K562 (cell line): ENCODE results near the gene SPRR2A. TPM values are rescaled to one million over a fixed set of nuclear protein-coding genes. Genes with fewer than 3 reads are reported as not detected.

ENCODE experiments used
- ATAC-seq: fragments of 200-7000 bp; cut with Tn5 transposase; 3 replicates; pipeline ENCODE4 v1.9.1; 2020; ENCODE audit warnings: moderate library complexity
- BruUV-seq: library from RNA; stranded (reverse); fragments of 400-500 nt; replicated peaks from 2 replicates; lab custom pipeline; 2021; lab: Mats Ljungman, UMichigan
- CTCF ChIA-PET: fragments of 300-600 bp; formaldehyde crosslinking; extraction: SDS; loops from one replicate; lab custom pipeline; 2021; ENCODE audit warnings: low intra/inter-chr PET ratio; lab: Yijun Ruan, JAX
- POLR2A ChIA-PET: fragments of 300-600, 350-650 bp; sonication (Branson Sonifier 250); formaldehyde crosslinking; extraction: SDS; loops from one replicate; lab custom pipeline; 2021; ENCODE audit warnings: antibody characterized with exemption, inconsistent platforms; lab: Yijun Ruan, JAX
- DNase-seq, 4 experiments: peaks; one replicate each; pipeline versions ENCODE4 v3.0.0 to v3.0.0-alpha.2; 2011 to 2018; ENCODE audit warnings: low spot score in 3 of 4, mixed read lengths in 3 of 4; ENCODE audit errors: extremely low read depth in 1 of 4
- FAIRE-seq: peaks from 2 replicates; lab custom pipeline; 2011; peaks lifted over from hg19 to GRCh38; lab: Jason Lieb, UNC
- H2AFZ ChIP-seq: 2 replicates; pipeline ENCODE4 v1.6.0; 2011; ENCODE audit warnings: low read depth, low read length, control low read depth, inconsistent platforms
- H3K27ac ChIP-seq: fragments of 200-600 bp; 3 replicates; pipeline ENCODE4 v1.8.0; 2011; ENCODE audit warnings: low read depth, mild to moderate bottlenecking, control low read depth, inconsistent platforms, low read length, moderate library complexity, mixed read lengths; ENCODE audit errors: extremely low read depth
- H3K27me3 ChIP-seq, 2 experiments: fragments of 300-600 bp in 1 of 2; 2 replicates in 1 of 2; 3 replicates in 1 of 2; pipeline versions ENCODE4 v1.6.0 to v1.8.0; 2011; ENCODE audit warnings: inconsistent platforms in 2 of 2, low read length in 2 of 2, mild to moderate bottlenecking in 1 of 2, mixed read lengths in 1 of 2, moderate library complexity in 1 of 2; ENCODE audit not compliant: control insufficient read depth in 2 of 2, insufficient read depth in 2 of 2
- H3K36me3 ChIP-seq: fragments of 300-600 bp; 3 replicates; pipeline ENCODE4 v1.8.0; 2011; ENCODE audit warnings: mild to moderate bottlenecking, low read length, inconsistent platforms; ENCODE audit not compliant: control insufficient read depth, insufficient read depth
- H3K4me1 ChIP-seq, 2 experiments: fragments of 200-600 bp in 1 of 2; replicated peaks in 1 of 2; 2 replicates in 1 of 2; 3 replicates in 1 of 2; pipeline versions ENCODE4 v1.5.1 to v1.8.0; 2011; ENCODE audit warnings: inconsistent platforms in 2 of 2, low read length in 2 of 2, mild to moderate bottlenecking in 1 of 2, mixed read lengths in 1 of 2, moderate library complexity in 1 of 2; ENCODE audit not compliant: control insufficient read depth in 2 of 2, insufficient read depth in 2 of 2
- H3K4me2 ChIP-seq: 2 replicates; pipeline ENCODE4 v1.6.1; 2011; ENCODE audit warnings: low read length, control low read depth, inconsistent platforms, mixed read lengths; ENCODE audit not compliant: insufficient read depth
- H3K4me3 ChIP-seq: fragments of 200-600 bp; sonication (generic), shearing (Covaris generic); 2 replicates; pipeline ENCODE4 v1.5.1; 2016; ENCODE audit warnings: control low read depth, inconsistent platforms
- H3K79me2 ChIP-seq: fragments of 200-600 bp; 3 replicates; pipeline ENCODE4 v1.8.0; 2011; ENCODE audit warnings: low read length, inconsistent platforms; ENCODE audit not compliant: control insufficient read depth, insufficient read depth
- H3K9ac ChIP-seq, 2 experiments: 2 replicates each; pipeline versions ENCODE4 v1.6.0 to v1.6.1; 2011; ENCODE audit warnings: low read depth in 2 of 2, low read length in 2 of 2, control low read depth in 1 of 2, inconsistent platforms in 1 of 2, mild to moderate bottlenecking in 1 of 2, mixed read lengths in 1 of 2; ENCODE audit not compliant: insufficient read depth in 1 of 2
- H3K9me1 ChIP-seq: one replicate; pipeline ENCODE4 v1.6.0; 2011; ENCODE audit warnings: inconsistent platforms, mild to moderate bottlenecking, low read length, moderate library complexity; ENCODE audit not compliant: control insufficient read depth, insufficient read depth
- H3K9me3 ChIP-seq: replicated peaks from 2 replicates; pipeline ENCODE4 v1.5.1; 2011; ENCODE audit warnings: low read depth, low read length, inconsistent platforms; ENCODE audit not compliant: control insufficient read depth, insufficient read depth
- H4K20me1 ChIP-seq: replicated peaks from 2 replicates; pipeline ENCODE4 v1.6.1; 2011; ENCODE audit warnings: low read length, inconsistent platforms, mixed read lengths; ENCODE audit not compliant: control insufficient read depth, insufficient read depth
- CBFA2T3 ChIP-seq: fragments of 450-650 bp; IDR thresholded peaks from 2 replicates; pipeline ENCODE4 v1.6.1; 2017
- CCAR2 ChIP-seq: fragments of 200-400 bp; formaldehyde crosslinking; IDR thresholded peaks from 2 replicates; pipeline ENCODE4 v1.6.1; 2017; ENCODE audit warnings: mild to moderate bottlenecking, low read depth, low read length
- JUND ChIP-seq, 2 experiments: IDR thresholded peaks; 2 replicates in 1 of 2; 3 replicates in 1 of 2; pipeline ENCODE4 v1.6.1; 2011; ENCODE audit warnings: borderline replicate concordance in 2 of 2, low read depth in 2 of 2, low read length in 2 of 2, improper control_type of control experiment in 1 of 2, missing biosample characterization in 1 of 2, missing genetic modification characterization in 1 of 2, missing genetic modification reagents in 1 of 2
- NCOA1 ChIP-seq: fragments of 450-650 bp; IDR thresholded peaks from 2 replicates; pipeline ENCODE4 v1.6.1; 2016; ENCODE audit warnings: low read depth
- RBM39 ChIP-seq: fragments of 200-400 bp; formaldehyde crosslinking; optimal IDR thresholded peaks from 2 replicates; pipeline ENCODE3; 2018; ENCODE audit warnings: low read depth, low read length
- THRA ChIP-seq: fragments of 450-650 bp; IDR thresholded peaks from 2 replicates; pipeline ENCODE4 v1.6.1; 2017; ENCODE audit warnings: mild to moderate bottlenecking, moderate library complexity
- WGBS: fragments of 100-300 bp; shearing (Covaris generic); methylation state at CpG from one replicate; pipeline ENCODE4 v1.1.6; 2016; ENCODE audit warnings: low coverage, mixed read lengths; ENCODE audit not compliant: insufficient coverage; ENCODE audit errors: missing lambda C conversion rate; 5-methylcytosine and 5-hydroxymethylcytosine counted together
- in situ Hi-C: fragments of 300-500 bp; cut with MboI; formaldehyde crosslinking; loops from 4 replicates; pipeline ENCODE4 v1.15.0; 2018; ENCODE audit warnings: inconsistent platforms, mixed read lengths
- intact Hi-C: fragments of 100-400 bp; cut with micrococcal nuclease; formaldehyde crosslinking; loops from 2 replicates; pipeline ENCODE4 v1.14.2; 2022
- polyA plus RNA-seq, 8 experiments: library from polyadenylated mRNA; depleted of rRNA in 4 of 8; stranded (reverse) in 5 of 8; unstranded in 3 of 8; fragments of >200 nt; fragmentation: Nextera tagmentation in 2 of 8; fragmentation: Illumina TruSeq in 1 of 8; extraction: Ambion mirVana in 2 of 8; extraction: Trizol in 1 of 8; gene quantifications; 2 replicates each; pipeline versions ENCODE4 v1.2.1 to v1.2.3, GENCODE V29; 2011 to 2014; ENCODE audit warnings: inconsistent platforms in 1 of 8, missing spikeins in 1 of 8
- total RNA-seq, 7 experiments: library from RNA; depleted of rRNA in 6 of 7; stranded (reverse); fragments of >200 nt in 6 of 7; fragmentation: Illumina TruSeq in 2 of 7; extraction: Trizol in 2 of 7; gene quantifications; 2 replicates each; pipeline versions ENCODE4 v1.2.1 to v1.2.3, GENCODE V29; 2011 to 2021; ENCODE audit warnings: low replicate concordance in 1 of 7
- TF ChIP-seq, protein P1 (sequence below): fragments of 250-450 bp; sonication (Bioruptor Pico); IDR thresholded peaks from 2 replicates; pipeline ENCODE4 v1.4.0; 2020

SPRR2A gene
- total and polyA plus RNA-seq, 9 of the 15 experiments (the other 6 are each of a cell fraction or from before 2014, with no cell fraction given) = 0.17 TPM; not detected in 8

GRCh38 chr1:153071511-153071910, 14.2 kb upstream of the SPRR2A start, which contains the start of gene SPRR2B:
Gene SPRR2B, minus strand, starts transcription at chr1:153071611. Its CDS starts 772 bp downstream, at chr1:153070839.
- FAIRE-seq = no peak
- Histone ChIP-seq H3K9ac (no peak within 1 kb of the TSS), H3K9me1 (no peaks in the 10 kb centered on the region), H2AFZ (0 out of 2 replicates have a peak within 1 kb of the TSS, but pooled peaks have one; percentile 38), H3K4me1 (peaks cover 5 to 17% of the 10 kb centered on the region in 2 experiments), H3K4me3 (no peak within 1 kb of the TSS), H3K27ac (no peak within 1 kb of the TSS), H3K9me3 (no peaks in the 10 kb centered on the region)
- DNase-seq = no peak
- WGBS = 57% methylated on average over 2 of the region's 2 CpGs
- CTCF ChIA-PET = no interaction called here
- ATAC-seq = no peak
- TF ChIP-seq, protein P1, sequence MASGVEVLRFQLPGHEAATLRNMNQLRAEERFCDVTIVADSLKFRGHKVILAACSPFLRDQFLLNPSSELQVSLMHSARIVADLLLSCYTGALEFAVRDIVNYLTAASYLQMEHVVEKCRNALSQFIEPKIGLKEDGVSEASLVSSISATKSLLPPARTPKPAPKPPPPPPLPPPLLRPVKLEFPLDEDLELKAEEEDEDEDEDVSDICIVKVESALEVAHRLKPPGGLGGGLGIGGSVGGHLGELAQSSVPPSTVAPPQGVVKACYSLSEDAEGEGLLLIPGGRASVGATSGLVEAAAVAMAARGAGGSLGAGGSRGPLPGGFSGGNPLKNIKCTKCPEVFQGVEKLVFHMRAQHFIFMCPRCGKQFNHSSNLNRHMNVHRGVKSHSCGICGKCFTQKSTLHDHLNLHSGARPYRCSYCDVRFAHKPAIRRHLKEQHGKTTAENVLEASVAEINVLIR = no peak
- TF ChIP-seq RBM39 = no peak
- no peak for TF ChIP-seq CCAR2
- no peak for TF ChIP-seq CBFA2T3
- TF ChIP-seq JUND (IDR thresholded peaks at IDR 0.05; ENCODE audit: borderline replicate concordance, low read depth, low read length) = no peak
- TF ChIP-seq JUND (tag; IDR thresholded peaks at IDR 0.05; ENCODE audit: borderline replicate concordance, low read depth, low read length) = no peak
- TF ChIP-seq NCOA1 = no peak
- TF ChIP-seq THRA = no peak
- TF ChIP-seq, all 486 proteins: peak for 0
- H3K79me2 ChIP-seq = no peaks in the 10 kb centered on the region
- in situ Hi-C loops = no loop called here
- H3K36me3 ChIP-seq = no peaks in the 10 kb centered on the region
- no peak within 1 kb of the TSS for H3K4me2 ChIP-seq
- no TSS peak for BruUV-seq
- no peaks in the 10 kb centered on the region for H4K20me1 ChIP-seq
- POLR2A ChIA-PET = no interaction called here
- no peaks in the 10 kb centered on the region for H3K27me3 ChIP-seq
- intact Hi-C loops = loop anchor here (1.0 kb wide), 1 partner anchor 22 kb away; no protein-coding TSS in a partner anchor
